SK-N-SH (cell line): ENCODE data around the gene PRKG1.

ENCODE experiments used
- EZH2phosphoT487 ChIP-seq: fragments of 200-600 bp; sonication (generic); IDR thresholded peaks from 2 replicates; pipeline ENCODE4 v1.6.1; 2017; ENCODE audit warnings: low read depth, mixed run types, mild to moderate bottlenecking, antibody characterized with exemption, moderate library complexity, borderline replicate concordance
- POLR2AphosphoS5 ChIP-seq: IDR thresholded peaks from 2 replicates; pipeline ENCODE4 v1.6.1; 2012; ENCODE audit warnings: low read depth, low read length
- RXRA ChIP-seq: IDR thresholded peaks from 2 replicates; pipeline ENCODE4 v1.4.0; 2012; ENCODE audit warnings: low read depth, mild to moderate bottlenecking, borderline replicate concordance
- TF ChIP-seq, protein P1 (sequence below): fragments of 200-600 bp; sonication (generic); IDR thresholded peaks from 2 replicates; pipeline ENCODE4 v1.6.1; 2017; ENCODE audit warnings: antibody characterized with exemption, mild to moderate bottlenecking, moderate library complexity

DNA sequence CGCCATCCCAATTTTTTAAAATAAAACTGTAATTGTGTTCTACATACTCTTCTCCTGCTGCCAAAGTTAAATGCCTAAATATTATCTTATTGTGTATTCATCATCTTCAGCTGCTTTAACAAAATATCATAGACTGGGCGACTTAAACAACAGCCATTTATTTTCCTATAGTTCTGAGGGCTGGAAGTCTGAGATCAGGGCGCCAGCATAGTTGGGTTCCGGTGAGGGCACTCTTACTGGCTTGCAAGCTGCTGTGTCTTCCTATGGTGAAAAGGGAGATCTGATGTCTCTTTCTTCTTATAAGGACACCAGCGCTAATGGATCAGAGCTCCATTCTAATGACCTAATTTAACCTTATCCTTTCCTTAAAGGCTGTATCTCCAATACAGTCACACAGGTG, 594.8 kb downstream of the PRKG1 start:
- TF ChIP-seq, protein P1, sequence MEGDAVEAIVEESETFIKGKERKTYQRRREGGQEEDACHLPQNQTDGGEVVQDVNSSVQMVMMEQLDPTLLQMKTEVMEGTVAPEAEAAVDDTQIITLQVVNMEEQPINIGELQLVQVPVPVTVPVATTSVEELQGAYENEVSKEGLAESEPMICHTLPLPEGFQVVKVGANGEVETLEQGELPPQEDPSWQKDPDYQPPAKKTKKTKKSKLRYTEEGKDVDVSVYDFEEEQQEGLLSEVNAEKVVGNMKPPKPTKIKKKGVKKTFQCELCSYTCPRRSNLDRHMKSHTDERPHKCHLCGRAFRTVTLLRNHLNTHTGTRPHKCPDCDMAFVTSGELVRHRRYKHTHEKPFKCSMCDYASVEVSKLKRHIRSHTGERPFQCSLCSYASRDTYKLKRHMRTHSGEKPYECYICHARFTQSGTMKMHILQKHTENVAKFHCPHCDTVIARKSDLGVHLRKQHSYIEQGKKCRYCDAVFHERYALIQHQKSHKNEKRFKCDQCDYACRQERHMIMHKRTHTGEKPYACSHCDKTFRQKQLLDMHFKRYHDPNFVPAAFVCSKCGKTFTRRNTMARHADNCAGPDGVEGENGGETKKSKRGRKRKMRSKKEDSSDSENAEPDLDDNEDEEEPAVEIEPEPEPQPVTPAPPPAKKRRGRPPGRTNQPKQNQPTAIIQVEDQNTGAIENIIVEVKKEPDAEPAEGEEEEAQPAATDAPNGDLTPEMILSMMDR, result no peak
- TF ChIP-seq POLR2AphosphoS5 (no peak), RXRA (no peak), EZH2phosphoT487 (no peak)
